ACHN (cell line): ENCODE measurements around the gene TRAK2.

Experiments
- DNase-seq: peaks from one replicate; pipeline ENCODE4 v3.0.0-alpha.2; 2015
- in situ Hi-C: cut with HindIII; loops from 2 replicates; pipeline ENCODE4 v1.10.0; 2017; ENCODE audit warnings: low sequenced_read_pairs, low pct_ligation_motif_present, low pct_unique_long_range_greater_than_20kb

The TRAK2 gene

GRCh38 chr2:201425952-201426351, 25.3 kb downstream of the TRAK2 start:
- in situ Hi-C loops, result no loop called here
- DNase-seq, result no peak

DNA sequence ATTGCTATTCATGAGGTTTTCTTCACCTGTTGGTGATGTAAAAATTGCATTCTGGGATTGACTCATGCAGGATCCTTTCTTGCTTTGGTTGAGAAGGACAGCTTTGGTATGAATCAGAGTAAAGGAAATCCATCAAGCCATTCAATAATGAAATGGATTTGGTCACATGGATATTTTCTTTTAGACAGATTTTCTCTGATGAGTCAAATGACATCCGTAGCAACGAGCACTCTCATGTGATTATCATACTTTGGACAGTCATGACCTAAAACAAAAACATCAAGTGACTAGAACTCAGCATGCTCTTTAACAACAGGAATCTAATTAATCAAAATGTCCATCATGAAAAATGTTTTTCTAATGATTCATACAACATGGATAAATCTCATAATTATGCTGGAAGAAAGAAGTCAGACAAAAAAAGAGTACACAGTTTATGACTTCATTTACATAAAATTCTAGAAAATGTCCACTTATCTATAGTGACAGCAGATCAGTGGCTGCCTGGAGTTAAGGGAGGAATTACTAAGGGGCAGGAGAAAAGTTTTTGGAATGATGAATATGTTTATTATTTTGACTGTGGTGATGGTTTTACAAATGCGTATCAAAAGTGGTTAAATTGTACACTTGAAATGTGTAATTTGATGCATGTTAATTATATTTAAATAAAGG, 30.7 kb downstream of the TRAK2 start:
- in situ Hi-C loops, result no loop called here
- no peak for DNase-seq

- no peak for DNase-seq
- in situ Hi-C loops, result no loop called here
These were observed 31.3 kb downstream of the TRAK2 start for GRCh38 chr2:201419986-201420385.

GRCh38 chr2:201419057-201419635, 32.1 kb downstream of the TRAK2 start:
- no peak for DNase-seq
- in situ Hi-C loops, result no loop called here

DNA sequence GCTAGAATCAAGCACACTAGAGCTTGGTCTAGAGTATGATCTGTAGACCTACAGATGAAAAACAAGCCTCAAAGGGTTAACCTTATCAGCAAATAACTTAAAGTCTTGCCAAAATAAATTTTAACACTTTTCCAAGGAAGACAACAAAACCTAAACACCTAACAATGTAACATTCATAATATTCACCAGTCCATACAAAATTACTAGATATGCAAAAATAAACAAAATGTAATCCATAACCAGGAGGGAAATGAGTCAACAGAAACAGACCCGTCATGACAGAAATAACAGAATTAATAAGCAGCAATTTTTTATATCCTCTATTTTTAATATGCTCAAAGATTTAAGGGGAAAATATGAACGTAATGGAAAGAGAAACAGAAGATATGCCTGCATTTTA, 36.1 kb downstream of the TRAK2 start:
- in situ Hi-C loops, result no loop called here
- no peak for DNase-seq

DNA sequence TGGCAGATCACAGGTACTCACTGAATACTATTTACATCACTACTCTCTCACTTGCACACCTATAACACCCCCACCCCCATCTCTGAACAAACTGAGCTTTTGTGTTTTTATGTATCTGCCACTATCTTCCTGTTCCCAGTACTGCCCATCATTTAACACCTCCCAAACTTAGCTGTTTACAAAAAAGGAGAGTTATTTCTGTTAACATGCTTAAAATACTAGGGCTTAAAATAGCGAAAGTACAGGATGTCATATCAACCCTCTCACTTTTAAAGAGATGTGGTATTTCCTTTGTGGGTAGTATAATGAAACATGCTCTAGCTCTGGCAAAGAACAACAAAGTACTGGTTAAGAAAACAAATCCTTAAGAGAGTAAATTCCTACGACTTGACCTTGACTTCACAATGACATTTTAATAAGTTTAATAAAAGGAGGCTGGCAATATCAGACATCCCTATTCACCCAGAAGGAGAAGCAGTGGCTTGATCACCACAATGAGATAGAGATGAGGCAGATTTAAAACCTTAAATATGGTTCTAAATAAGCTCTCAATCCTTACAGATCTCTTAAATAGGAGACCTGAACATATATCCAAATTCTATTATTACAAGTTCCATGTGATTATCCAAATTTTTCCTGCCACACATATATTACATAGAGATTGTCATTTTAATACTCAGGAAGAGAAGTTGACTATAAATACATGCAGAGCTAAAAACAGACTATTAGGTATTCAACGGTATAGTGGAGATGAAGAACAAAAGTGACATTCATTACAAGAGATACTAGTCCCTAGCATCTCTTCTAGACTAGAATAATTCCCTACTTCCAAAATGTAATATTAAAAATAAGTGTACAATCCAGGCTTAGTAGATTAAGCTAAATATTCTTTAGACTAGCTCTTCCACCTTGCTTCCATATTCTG, 36.9 kb downstream of the TRAK2 start:
- in situ Hi-C loops, result no loop called here
- no peak for DNase-seq

DNA sequence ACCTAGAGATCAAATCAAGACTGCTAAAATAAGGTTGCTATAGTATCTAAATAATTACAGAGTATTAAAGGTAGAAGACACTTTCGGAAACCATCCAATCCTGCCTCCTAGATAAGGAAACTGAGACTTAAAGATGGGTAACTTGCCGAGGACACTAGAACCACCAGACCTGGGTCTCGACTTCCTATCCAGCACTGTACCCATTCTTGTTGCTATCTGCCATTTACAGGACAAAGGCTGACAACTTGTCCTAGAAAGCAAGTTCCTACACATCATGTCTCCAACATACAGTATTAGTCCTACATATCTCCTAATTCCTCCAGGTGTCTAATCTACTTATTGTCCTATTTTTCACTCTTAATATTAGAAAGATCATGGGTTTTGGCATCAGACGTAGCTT, 37.7 kb downstream of the TRAK2 start:
- no peak for DNase-seq
- in situ Hi-C loops, result no loop called here

DNA sequence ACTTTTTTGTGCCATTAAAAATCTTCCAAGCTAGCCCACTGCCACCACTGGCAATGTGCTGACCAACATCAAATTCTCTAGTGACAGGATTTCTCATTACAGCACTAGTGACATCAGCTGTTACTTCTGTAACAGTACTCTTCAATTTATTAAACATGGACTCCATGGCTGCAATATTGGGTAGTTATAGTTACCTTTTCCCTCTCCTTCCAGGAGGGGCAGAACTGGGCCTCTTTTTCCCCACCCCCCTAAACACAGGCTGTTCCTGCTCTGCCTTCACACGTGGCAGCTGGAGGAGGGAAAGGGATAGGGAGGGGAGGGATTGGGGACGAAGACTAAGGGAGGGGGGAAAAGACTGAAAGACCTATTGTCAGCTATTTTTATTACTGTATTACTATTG, 38.1 kb downstream of the TRAK2 start:
- no peak for DNase-seq
- in situ Hi-C loops, result no loop called here

DNA sequence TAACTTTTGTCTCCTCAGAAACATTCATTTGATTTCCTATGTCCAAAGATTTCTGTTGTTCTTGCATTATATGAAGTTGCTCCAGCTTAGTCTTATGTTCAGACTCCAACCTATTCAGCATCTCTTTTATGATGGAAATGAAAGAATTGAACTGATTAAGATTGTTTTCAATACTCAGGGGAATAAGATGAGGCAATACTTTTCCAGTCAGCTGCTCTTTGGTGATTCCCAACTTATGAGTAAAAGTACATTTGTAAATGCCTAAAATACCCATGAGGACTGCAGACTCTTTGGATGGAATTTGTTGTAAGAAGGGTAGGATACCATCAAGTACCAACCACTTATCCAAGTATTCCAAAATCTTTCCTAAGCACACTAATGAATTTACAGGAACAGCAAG, 39.8 kb downstream of the TRAK2 start:
- in situ Hi-C loops, result no loop called here
- no peak for DNase-seq

GRCh38 chr2:201408931-201409330, 42.3 kb downstream of the TRAK2 start:
- DNase-seq, result no peak
- in situ Hi-C loops, result no loop called here

- no peak for DNase-seq
- in situ Hi-C loops, result no loop called here
These were observed 44.0 kb downstream of the TRAK2 start for GRCh38 chr2:201407265-201407664.

DNA sequence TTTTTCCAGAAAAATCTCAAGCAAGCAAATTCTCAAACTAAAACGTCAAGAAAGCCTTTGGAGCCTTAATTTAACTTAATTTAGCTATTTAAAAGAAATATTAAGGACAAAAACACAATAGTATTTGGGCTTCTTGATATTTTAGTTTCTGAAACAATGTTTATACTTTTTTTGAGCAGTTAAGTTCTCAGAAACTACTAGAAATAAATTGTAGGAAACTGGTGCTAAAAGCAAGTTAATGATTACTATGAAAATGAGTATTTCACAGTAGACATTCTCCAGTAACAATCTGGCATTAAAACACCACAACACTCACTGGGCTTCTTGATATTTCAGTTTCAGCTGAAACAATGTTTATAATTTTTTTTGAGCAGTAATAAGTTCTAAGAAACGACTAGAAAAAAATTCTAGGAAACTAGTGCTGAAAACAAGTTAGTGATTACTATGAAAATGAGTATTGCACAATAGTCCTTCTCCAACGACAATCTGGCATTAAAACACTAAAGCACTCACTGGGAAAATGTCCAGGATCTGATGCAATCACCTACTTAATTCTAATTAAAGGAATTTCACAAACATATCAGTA, 45.1 kb downstream of the TRAK2 start:
- DNase-seq, result peak; percentile 48
- in situ Hi-C loops, result no loop called here

DNA sequence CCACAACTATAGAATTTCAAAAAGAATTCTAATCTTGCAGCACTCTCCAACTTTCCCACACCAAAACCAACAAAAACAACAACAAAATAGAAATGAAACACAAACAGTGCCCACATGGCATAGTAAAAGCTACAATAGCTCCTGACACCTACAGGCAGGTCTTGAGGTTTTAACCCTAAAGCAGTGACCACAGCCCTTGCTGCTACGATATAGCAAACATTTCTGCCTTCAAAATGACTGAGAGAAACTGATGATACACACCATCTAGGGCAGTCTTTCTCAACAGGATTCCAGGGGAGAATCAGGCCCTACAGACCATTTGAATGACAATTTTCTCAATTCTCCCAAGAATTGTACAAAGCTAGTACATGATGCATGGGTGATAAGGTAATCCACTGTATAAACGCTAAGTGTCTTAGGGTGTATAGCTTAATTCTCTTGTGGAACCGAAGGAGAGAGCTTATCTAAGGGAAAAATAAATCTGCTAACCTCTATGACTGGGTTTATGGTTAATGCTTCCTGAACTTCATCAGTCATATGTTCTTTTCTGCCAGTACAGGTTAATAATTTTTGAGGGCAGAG, 46.5 kb downstream of the TRAK2 start:
- DNase-seq, result no peak
- in situ Hi-C loops, result no loop called here

DNA sequence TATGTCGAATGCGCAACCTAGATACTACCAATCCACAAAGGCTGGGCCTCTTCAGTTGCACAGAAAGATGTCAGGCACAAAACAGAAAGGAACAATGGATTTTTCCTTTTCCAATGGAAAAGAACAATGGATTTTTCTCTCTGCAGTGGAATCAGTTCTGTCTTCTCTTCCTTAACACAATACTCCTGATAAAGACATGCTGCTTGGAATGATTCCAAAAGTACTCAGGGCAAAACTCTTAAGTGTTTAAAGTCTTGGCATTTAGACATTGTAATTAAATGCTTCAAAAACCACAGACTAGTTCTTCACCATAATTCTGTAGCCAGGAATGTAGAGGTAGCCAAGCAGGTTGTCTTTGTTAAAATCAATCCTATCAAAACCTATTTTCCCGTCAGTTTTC, 47.4 kb downstream of the TRAK2 start:
- in situ Hi-C loops, result no loop called here
- no peak for DNase-seq

GRCh38 chr2:201402651-201403562, 48.4 kb downstream of the TRAK2 start:
- in situ Hi-C loops, result no loop called here

GRCh38 chr2:201401815-201402214, 49.4 kb downstream of the TRAK2 start:
- no peak for DNase-seq
- in situ Hi-C loops, result no loop called here

More at GRCh38 chr2:201402651-201403562, 48.4 kb downstream of the TRAK2 start:
- no peak for DNase-seq

DNA sequence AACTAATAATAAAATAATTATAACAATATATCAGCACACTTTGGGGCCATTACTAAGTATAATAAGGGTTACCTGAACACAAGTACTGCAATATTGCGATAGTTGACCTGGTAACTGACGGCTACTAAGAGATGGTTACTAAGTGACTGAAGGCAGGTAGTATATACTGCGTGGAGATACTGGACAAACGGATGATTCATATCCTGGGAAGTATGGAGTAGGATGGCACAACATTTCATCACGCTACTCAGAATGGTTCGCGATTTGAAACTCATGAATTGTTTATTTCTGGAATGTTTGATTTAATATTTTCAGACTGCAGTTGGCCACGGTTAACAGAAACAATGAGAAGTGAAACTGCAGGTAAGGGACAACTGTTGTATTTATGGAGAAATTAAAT, 54.7 kb downstream of the TRAK2 start:
- no peak for DNase-seq
- in situ Hi-C loops, result no loop called here

- in situ Hi-C loops, result no loop called here
- no peak for DNase-seq
These were observed 68.1 kb downstream of the TRAK2 start for GRCh38 chr2:201383136-201383535.
